K562 (cell line): ENCODE data around the gene CLK3. TPM values are rescaled to one million over a fixed set of nuclear protein-coding genes. Genes with fewer than 3 reads are reported as not detected.

Source experiments
- ATF1 ChIP-seq, 2 experiments: fragments of 450-650 bp in 1 of 2; IDR thresholded peaks; 2 replicates each; pipeline ENCODE4 v1.6.1; 2016; ENCODE audit warnings: missing compliant biosample characterization in 1 of 2, missing genetic modification characterization in 1 of 2
- BRCA1 ChIP-seq, 2 experiments: fragments of 450-650 bp in 1 of 2; sonication (generic) in 1 of 2; formaldehyde crosslinking in 1 of 2; IDR thresholded peaks; 2 replicates each; pipeline versions ENCODE4 v1.5.0 to v1.6.1; 2017 to 2020; ENCODE audit warnings: mild to moderate bottlenecking in 1 of 2, missing genetic modification reagents in 1 of 2
- BRF1 ChIP-seq: IDR thresholded peaks from 3 replicates; pipeline ENCODE4 v1.6.1; 2011; ENCODE audit warnings: borderline replicate concordance, mild to moderate bottlenecking; ENCODE audit not compliant: insufficient read length; ENCODE audit errors: extremely low read depth
- EWSR1 ChIP-seq: fragments of 450-650 bp; IDR thresholded peaks from 2 replicates; pipeline ENCODE4 v1.6.1; 2018; ENCODE audit warnings: borderline replicate concordance, mild to moderate bottlenecking, low read depth, moderate library complexity; ENCODE audit not compliant: partially characterized antibody
- MBD2 ChIP-seq: sonication (generic); IDR thresholded peaks from 2 replicates; pipeline ENCODE4 v1.6.1; 2016; ENCODE audit warnings: low read depth, borderline replicate concordance
- MTA1 ChIP-seq: fragments of 450-650 bp; IDR thresholded peaks from 2 replicates; pipeline ENCODE4 v1.6.1; 2017; ENCODE audit warnings: borderline replicate concordance
- RBBP5 ChIP-seq: fragments of 200-600 bp; sonication (generic); IDR thresholded peaks from 2 replicates; pipeline ENCODE4 v1.6.1; 2012; ENCODE audit warnings: borderline replicate concordance, mild to moderate bottlenecking, low read length, control low read depth, inconsistent platforms; ENCODE audit not compliant: insufficient read depth, poor library complexity, severe bottlenecking
- TSC22D4 ChIP-seq: fragments of 450-650 bp; IDR thresholded peaks from 2 replicates; pipeline ENCODE4 v1.6.1; 2016; ENCODE audit warnings: missing genetic modification characterization, missing biosample characterization, control low read depth
- ZNF133 ChIP-seq: fragments of 250-450 bp; sonication (Bioruptor Pico); IDR thresholded peaks from 2 replicates; pipeline ENCODE4 v1.4.0; 2020; ENCODE audit warnings: mild to moderate bottlenecking
- polyA plus RNA-seq, 8 experiments: library from polyadenylated mRNA; depleted of rRNA in 4 of 8; stranded (reverse) in 5 of 8; unstranded in 3 of 8; fragments of >200 nt; fragmentation: Nextera tagmentation in 2 of 8; fragmentation: Illumina TruSeq in 1 of 8; extraction: Ambion mirVana in 2 of 8; extraction: Trizol in 1 of 8; gene quantifications; 2 replicates each; pipeline versions ENCODE4 v1.2.1 to v1.2.3, GENCODE V29; 2011 to 2014; ENCODE audit warnings: inconsistent platforms in 1 of 8, missing spikeins in 1 of 8
- total RNA-seq, 7 experiments: library from RNA; depleted of rRNA in 6 of 7; stranded (reverse); fragments of >200 nt in 6 of 7; fragmentation: Illumina TruSeq in 2 of 7; extraction: Trizol in 2 of 7; gene quantifications; 2 replicates each; pipeline versions ENCODE4 v1.2.1 to v1.2.3, GENCODE V29; 2011 to 2021; ENCODE audit warnings: low replicate concordance in 1 of 7
- TF ChIP-seq, protein P1 (sequence below): IDR thresholded peaks from 2 replicates; pipeline ENCODE4 v1.6.1; 2012; ENCODE audit warnings: low read depth, low read length, improper control_type of control experiment, borderline replicate concordance
- TF ChIP-seq, protein P2 (sequence below): fragments of 250-450 bp; sonication (Bioruptor Pico); IDR thresholded peaks from 2 replicates; pipeline ENCODE4 v1.8.0; 2021; ENCODE audit warnings: moderate library complexity, mild to moderate bottlenecking, inconsistent platforms

CLK3 gene
- total and polyA plus RNA-seq, 9 of the 15 experiments (the other 6 are each of a cell fraction or from before 2014, with no cell fraction given) = 1.2 to 95.2 (median 51.7) TPM

DNA sequence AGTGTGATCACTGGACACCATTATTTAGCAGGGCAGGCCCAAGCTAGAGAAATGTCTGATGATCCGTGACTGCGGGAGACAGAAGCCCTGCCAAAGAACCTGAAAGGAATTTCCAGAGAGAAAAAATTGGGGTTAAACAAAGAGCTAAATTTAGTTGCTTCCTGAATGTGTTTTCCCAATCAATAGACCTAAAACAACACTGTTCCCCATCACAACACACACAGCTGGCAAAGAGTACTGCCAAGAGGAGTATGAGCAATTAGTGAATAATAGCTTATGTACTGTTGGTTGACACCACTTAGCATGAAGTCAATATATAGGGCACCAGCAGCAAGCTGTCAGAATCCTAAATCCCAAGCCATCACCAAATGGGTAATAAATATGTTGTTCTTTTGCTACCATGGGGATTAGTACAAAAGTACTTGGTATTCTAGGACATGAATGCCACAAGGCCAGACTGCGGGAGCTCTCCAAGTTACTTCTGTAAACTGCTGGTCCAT is 35.7 kb downstream of the CLK3 start (continued):
- no peak for TF ChIP-seq ATF1 (CRISPR knock-in tag; IDR thresholded peaks at IDR 0.05)
- no peak for TF ChIP-seq ATF1 (tag; IDR thresholded peaks at IDR 0.05)
- no peak for TF ChIP-seq ZNF133 (CRISPR knock-in tag)
- TF ChIP-seq RBBP5 = no peak
- TF ChIP-seq, protein P1, sequence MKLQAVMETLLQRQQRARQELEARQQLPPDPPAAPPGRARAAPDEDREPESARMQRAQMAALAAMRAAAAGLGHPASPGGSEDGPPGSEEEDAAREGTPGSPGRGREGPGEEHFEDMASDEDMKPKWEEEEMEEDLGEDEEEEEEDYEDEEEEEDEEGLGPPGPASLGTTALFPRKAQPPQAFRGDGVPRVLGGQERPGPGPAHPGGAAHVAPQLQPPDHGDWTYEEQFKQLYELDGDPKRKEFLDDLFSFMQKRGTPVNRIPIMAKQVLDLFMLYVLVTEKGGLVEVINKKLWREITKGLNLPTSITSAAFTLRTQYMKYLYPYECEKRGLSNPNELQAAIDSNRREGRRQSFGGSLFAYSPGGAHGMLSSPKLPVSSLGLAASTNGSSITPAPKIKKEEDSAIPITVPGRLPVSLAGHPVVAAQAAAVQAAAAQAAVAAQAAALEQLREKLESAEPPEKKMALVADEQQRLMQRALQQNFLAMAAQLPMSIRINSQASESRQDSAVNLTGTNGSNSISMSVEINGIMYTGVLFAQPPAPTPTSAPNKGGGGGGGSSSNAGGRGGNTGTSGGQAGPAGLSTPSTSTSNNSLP = no peak
- no peak for TF ChIP-seq MTA1
- no peak for TF ChIP-seq MBD2
- TF ChIP-seq EWSR1 = no peak
- no peak for TF ChIP-seq BRCA1 (IDR thresholded peaks at IDR 0.05)
- no peak for TF ChIP-seq BRCA1 (CRISPR knock-in tag; IDR thresholded peaks at IDR 0.05)
- no peak for TF ChIP-seq TSC22D4
- no peak for TF ChIP-seq BRF1
- TF ChIP-seq, protein P2, sequence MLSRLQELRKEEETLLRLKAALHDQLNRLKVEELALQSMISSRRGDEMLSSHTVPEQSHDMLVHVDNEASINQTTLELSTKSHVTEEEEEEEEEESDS (CRISPR knock-in tag) = no peak
